Measurements from ENCODE around the gene COMMD7. TPM values are rescaled to one million over a fixed set of nuclear protein-coding genes. Genes with fewer than 3 reads are reported as not detected.
"Not testable (repeated sequence)": the region's sequence is repeated elsewhere in the genome, so short reads cannot be mapped to it uniquely, and the experiment has no call there.

The COMMD7 gene
- total RNA-seq, 6 experiments from 2014 or later = 45.4 to 58.4 (median 51.5) TPM

- H3K4me1 Mint-ChIP-seq (ENCODE audit: low read depth) = peaks cover 36% of the 10 kb centered on the region
- peaks cover 11% of the 10 kb centered on the region; the same call in 1 of the 2 replicates for H3K36me3 Mint-ChIP-seq (ENCODE audit: low read depth)
- peak; percentile 82 for DNase-seq
- H3K27ac Mint-ChIP-seq = peak overlapping the region; percentile 63
- no peak overlapping the region for H3K4me3 Mint-ChIP-seq
- no peaks in the 10 kb centered on the region for H3K9me3 Mint-ChIP-seq
- H3K27me3 Mint-ChIP-seq (ENCODE audit: insufficient read depth) = no peaks in the 10 kb centered on the region
- no peak for TF ChIP-seq CTCF (IDR thresholded peaks at IDR 0.05)
Observed at GRCh38 chr20:32727683-32728082, 15.6 kb downstream of the COMMD7 start.

- Mint-ChIP-seq H3K9me3 (no peaks in the 10 kb centered on the region), H3K27me3 (ENCODE audit: insufficient read depth) (no peaks in the 10 kb centered on the region), H3K4me3 (no peak overlapping the region), H3K27ac (no peak overlapping the region), H3K4me1 (ENCODE audit: low read depth) (peaks cover 6% of the 10 kb centered on the region; the same call in 1 of the 2 replicates), H3K36me3 (ENCODE audit: low read depth) (peaks cover 14% of the 10 kb centered on the region)
- no peak for TF ChIP-seq CTCF (IDR thresholded peaks at IDR 0.05)
- DNase-seq = no peak
Observed at GRCh38 chr20:32718749-32719348, 24.4 kb downstream of the COMMD7 start.

- no peak for DNase-seq
- Mint-ChIP-seq H3K4me3 (no peak overlapping the region), H3K9me3 (no peaks in the 10 kb centered on the region), H3K27me3 (ENCODE audit: insufficient read depth) (peaks cover 2% of the 10 kb centered on the region), H3K4me1 (ENCODE audit: low read depth) (peaks cover 30% of the 10 kb centered on the region), H3K27ac (no peak overlapping the region), H3K36me3 (ENCODE audit: low read depth) (peaks cover 18% of the 10 kb centered on the region)
- TF ChIP-seq CTCF (IDR thresholded peaks at IDR 0.05) = no peak
Observed at GRCh38 chr20:32711346-32711745, 31.9 kb downstream of the COMMD7 start.

GRCh38 chr20:32709632-32710121 lies 33.6 kb downstream of the COMMD7 start:
- TF ChIP-seq CTCF (IDR thresholded peaks at IDR 0.05) = no peak
- peak; percentile 22 for DNase-seq
- H3K36me3 Mint-ChIP-seq (ENCODE audit: low read depth) = peaks cover 21% of the 10 kb centered on the region
- H3K27me3 Mint-ChIP-seq (ENCODE audit: insufficient read depth) = peaks cover 2% of the 10 kb centered on the region
- H3K27ac Mint-ChIP-seq = peak overlapping the region; percentile 75; the same call in 1 of the 2 replicates
- H3K4me3 Mint-ChIP-seq = no peak overlapping the region
- no peaks in the 10 kb centered on the region for H3K9me3 Mint-ChIP-seq
- peaks cover 30% of the 10 kb centered on the region for H3K4me1 Mint-ChIP-seq (ENCODE audit: low read depth)

- peaks cover 27% of the 10 kb centered on the region for H3K36me3 Mint-ChIP-seq (ENCODE audit: low read depth)
- peaks cover 30% of the 10 kb centered on the region for H3K4me1 Mint-ChIP-seq (ENCODE audit: low read depth)
- not testable (repeated sequence) for H3K27me3 Mint-ChIP-seq (ENCODE audit: insufficient read depth); H3K4me3 Mint-ChIP-seq; H3K9me3 Mint-ChIP-seq; DNase-seq
- H3K27ac Mint-ChIP-seq = peak overlapping the region; percentile 75
Observed at GRCh38 chr20:32709029-32709631, 34.1 kb downstream of the COMMD7 start.
